SH-SY5Y (cell line): ENCODE measurements around the gene TLL1.

ENCODE experiments used
- GATA2 ChIP-seq: IDR thresholded peaks from 2 replicates; pipeline ENCODE4 v1.6.1; 2011; ENCODE audit warnings: mild to moderate bottlenecking, low read depth, low read length
- GATA3 ChIP-seq: IDR thresholded peaks from 2 replicates; pipeline ENCODE4 v1.6.1; 2011; ENCODE audit warnings: low read depth, mild to moderate bottlenecking, low read length, moderate library complexity

TLL1 gene

DNA sequence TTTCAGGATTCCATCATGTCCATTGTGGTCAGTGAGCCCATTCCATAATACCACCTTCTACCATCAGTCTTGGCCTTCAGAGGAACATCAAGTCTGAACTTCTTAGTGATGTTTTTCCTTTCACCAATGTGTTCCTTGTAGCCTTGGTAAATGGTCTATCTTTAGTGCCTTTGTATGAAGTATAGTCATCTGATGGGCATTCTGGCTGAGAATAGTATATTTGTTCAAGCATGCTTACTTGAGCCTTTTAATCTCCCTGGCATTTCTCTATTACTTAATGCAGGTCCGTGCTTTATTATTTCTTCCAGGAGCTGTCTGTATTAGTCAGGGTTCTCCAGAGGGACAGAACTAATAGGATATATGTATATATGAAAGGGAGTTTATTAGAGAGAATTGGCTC, 99.7 kb downstream of the TLL1 start:
- TF ChIP-seq GATA2 (no peak), GATA3 (no peak)

DNA sequence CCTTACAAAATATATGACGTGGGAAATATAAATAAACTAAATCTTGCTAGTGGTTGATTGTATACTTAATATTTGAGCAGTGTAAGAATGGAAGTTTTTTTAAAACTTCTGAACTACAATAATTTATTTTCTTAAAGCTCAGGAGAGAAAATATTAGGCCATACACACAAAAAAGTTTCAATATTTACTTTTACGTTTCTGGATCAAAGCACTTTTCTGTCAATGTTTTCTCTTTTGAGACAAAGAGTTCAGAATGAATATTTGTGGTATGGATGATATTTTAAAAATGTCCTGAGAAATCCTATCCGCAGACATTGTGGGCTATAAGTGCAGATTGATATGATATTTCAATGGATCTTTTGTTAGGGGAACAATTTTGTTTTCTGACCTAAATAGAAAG, 109.9 kb downstream of the TLL1 start:
- TF ChIP-seq GATA2 (no peak), GATA3 (no peak)

- TF ChIP-seq GATA3 (no peak), GATA2 (no peak)
These were observed 114.1 kb downstream of the TLL1 start for GRCh38 chr4:165986956-165987698.

DNA sequence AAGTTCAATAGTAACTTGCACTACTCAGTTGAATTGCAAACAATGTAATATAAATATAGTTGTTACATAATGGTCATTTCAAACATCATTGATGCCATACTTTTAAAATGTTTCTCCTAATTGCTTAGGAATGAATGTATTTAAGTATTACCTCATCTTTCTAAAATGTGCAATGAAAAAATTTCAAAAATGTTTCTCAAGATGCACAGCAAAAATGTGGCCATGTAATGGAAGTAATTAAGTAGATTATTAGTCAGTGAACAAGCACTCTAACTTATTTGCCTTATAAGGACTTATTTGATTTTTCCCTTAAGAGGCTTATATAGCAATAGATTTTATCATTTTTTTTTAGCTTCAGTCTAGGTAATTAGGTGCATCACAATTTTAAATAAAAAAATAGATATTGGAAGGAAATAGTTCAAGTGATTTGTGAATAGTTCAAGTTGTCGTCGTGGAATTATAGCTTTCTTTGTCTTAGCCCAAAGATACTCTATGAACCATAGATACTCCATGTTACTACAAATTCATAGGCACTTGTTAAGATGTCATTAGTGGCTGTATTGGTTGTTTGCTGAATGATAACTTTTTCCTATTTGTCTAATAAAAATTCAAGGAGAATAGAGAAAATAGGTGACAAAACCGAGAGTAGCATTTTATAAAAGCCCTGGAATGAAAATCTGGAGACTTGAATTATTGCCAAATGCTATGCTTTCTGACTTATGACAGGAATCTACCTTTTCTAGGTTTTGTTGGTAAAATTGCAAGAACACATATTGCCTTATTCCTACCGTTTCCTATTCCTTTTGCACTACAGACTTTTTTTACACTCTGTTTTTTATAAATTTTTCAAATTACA, 118.5 kb downstream of the TLL1 start:
- TF ChIP-seq GATA2: no peak
- TF ChIP-seq GATA3: no peak

- TF ChIP-seq GATA3: no peak
- TF ChIP-seq GATA2: no peak
These were observed 119.2 kb downstream of the TLL1 start for GRCh38 chr4:165992283-165992682.

DNA sequence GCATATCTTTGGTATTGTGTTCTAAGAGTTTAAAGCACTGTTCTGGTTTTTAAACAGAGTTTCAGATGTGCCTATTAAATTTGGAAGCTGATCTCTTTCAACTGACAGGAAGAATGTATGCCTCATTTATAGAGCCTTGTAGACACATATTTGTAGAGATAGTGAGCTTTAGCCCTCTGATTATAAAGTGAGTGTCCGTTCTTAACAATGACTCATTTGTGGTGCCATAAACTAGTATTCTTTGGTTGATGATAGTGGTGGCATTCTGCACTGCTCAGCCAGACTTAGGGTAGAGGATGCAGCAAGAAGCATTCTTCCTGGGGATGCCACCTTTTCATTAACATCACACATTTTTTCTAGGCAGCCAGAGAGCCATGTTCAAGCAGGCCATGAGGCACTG, 121.7 kb downstream of the TLL1 start:
- TF ChIP-seq GATA3 (no peak), GATA2 (no peak)

DNA sequence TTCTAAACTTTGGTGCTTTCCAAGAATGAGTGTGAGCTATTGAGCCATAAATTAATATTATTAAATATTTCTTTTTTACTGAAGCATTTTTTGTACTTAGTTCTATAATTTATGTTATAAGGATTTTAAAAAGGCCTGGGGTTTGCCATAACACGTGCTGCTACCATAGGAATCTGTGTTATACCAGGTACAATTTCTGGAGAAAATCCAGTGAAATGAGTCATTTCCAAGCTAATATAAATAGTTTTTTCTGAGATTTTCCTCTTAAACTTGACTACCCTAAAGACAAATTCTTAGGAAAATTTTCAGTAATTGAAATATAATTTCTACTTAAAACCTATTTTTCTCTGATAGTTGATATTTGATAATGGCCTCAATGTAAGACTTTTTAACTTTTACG, 130.8 kb downstream of the TLL1 start:
- no peak for TF ChIP-seq GATA3
- TF ChIP-seq GATA2: no peak

DNA sequence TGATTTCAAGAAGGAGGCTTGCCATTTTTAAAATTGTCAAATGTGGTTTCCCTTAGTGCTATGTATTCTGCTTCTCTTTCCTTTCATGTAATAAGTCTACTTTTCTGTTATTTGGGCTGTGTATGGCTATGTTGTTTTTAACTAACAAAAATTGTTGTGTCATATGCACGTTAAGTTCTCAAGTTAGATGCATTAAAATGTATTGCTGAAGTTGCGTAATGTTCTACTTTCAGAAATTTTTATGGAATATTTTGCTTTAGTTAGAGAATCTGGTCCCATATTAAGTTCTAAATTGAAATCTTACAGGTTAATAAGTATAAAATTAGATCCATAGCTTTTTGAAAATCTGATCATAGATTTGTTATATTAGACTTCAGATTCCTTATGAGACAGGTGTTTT, 133.2 kb downstream of the TLL1 start:
- no peak for TF ChIP-seq GATA2
- TF ChIP-seq GATA3: no peak

DNA sequence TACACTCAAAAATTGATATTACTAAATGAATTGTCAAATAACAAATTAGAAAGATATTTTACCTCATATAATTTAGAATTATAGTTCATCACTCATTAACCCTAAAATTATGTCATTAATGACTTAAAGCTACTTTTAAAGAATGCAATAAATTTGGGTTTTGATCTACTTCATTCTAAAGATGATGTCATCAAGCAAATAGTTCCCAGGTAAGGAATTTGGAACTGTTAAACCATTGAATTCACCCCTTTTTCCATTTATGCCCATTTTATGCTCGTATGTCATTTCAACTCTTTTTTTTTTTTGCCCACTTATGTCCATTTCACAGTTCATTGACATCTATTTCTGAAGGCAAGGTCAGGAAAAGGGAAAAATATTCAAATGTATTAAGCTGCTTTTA, 135.5 kb downstream of the TLL1 start:
- TF ChIP-seq GATA3: no peak
- no peak for TF ChIP-seq GATA2

GRCh38 chr4:166012129-166013030, 139.3 kb downstream of the TLL1 start:
- TF ChIP-seq GATA2 (no peak), GATA3 (no peak)

DNA sequence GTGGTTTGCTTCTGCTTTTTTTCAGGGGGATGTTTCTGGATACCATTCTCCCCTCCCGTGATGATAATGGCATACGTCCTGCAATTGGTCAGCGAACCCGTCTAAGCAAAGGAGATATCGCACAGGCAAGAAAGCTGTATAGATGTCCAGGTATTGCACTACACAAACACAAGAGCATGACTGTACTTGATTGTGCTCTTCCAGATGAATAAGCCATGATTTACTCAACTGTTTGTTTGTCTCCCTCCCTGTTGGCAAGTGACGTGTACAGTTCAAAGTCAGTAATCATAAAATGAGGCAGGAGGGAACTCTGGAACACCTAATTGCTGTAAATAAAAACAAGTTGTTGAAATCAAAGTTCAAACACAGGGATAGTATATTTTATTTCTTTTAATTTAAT, 141.4 kb downstream of the TLL1 start:
- no peak for TF ChIP-seq GATA3
- TF ChIP-seq GATA2: no peak

GRCh38 chr4:166017804-166018203, 144.8 kb downstream of the TLL1 start:
- TF ChIP-seq GATA3 (no peak), GATA2 (no peak)

- TF ChIP-seq GATA3 (no peak), GATA2 (no peak)
These were observed 146.6 kb downstream of the TLL1 start for GRCh38 chr4:166019441-166020220.

- no peak for TF ChIP-seq GATA3
- TF ChIP-seq GATA2: no peak
These were observed 148.6 kb downstream of the TLL1 start for GRCh38 chr4:166021617-166022016.
